Endothelial cell (in vitro differentiated cells): Measurements from ENCODE around the gene FRMD1. TPM values are rescaled to one million over a fixed set of nuclear protein-coding genes. Genes with fewer than 3 reads are reported as not detected.
A peak's percentile ranks its signal among the peaks of the same experiment; 100 is the strongest.

ENCODE experiments used
- DNase-seq: peaks from one replicate; pipeline ENCODE4 v3.0.0; 2021; ENCODE audit warnings: low spot score
- H3K27ac Mint-ChIP-seq: one replicate; pipeline ENCODE4 v1.8.0; 2021; ENCODE audit warnings: mixed read lengths, inconsistent platforms; ENCODE audit not compliant: unreplicated experiment
- H3K27me3 Mint-ChIP-seq: one replicate; pipeline ENCODE4 v1.8.0; 2021; ENCODE audit warnings: mild to moderate bottlenecking, moderate library complexity, mixed read lengths, inconsistent platforms; ENCODE audit not compliant: unreplicated experiment
- H3K36me3 Mint-ChIP-seq: one replicate; pipeline ENCODE4 v1.8.0; 2021; ENCODE audit warnings: mild to moderate bottlenecking, low read depth, mixed read lengths, inconsistent platforms; ENCODE audit not compliant: unreplicated experiment
- H3K4me1 Mint-ChIP-seq: one replicate; pipeline ENCODE4 v1.8.0; 2021; ENCODE audit warnings: mild to moderate bottlenecking, mixed read lengths, inconsistent platforms; ENCODE audit not compliant: unreplicated experiment
- H3K4me3 Mint-ChIP-seq: one replicate; pipeline ENCODE4 v1.8.0; 2021; ENCODE audit warnings: mild to moderate bottlenecking, mixed read lengths, inconsistent platforms; ENCODE audit not compliant: unreplicated experiment
- H3K9me3 Mint-ChIP-seq: one replicate; pipeline ENCODE4 v1.8.0; 2021; ENCODE audit warnings: mixed read lengths, inconsistent platforms; ENCODE audit not compliant: unreplicated experiment
- CTCF ChIP-seq: fragments of 200-600 bp; sonication (generic); IDR thresholded peaks from one replicate; pipeline ENCODE4 v1.5.0; 2021; ENCODE audit warnings: antibody characterized with exemption; ENCODE audit not compliant: unreplicated experiment
- total RNA-seq: library from RNA; stranded (reverse); fragmentation: NEBNext Ultra II Directional; extraction: Animal tissue kit (Norgen Biotek cat#: 25700); gene quantifications from one replicate; pipeline ENCODE4 v1.2.1, GENCODE V29; 2021; ENCODE audit not compliant: unreplicated experiment

The FRMD1 gene
- total RNA-seq, 1 donor from 2014 or later: 0.05 TPM

- Mint-ChIP-seq H3K4me3 (no peak overlapping the region), H3K36me3 (no peaks in the 10 kb centered on the region), H3K27ac (no peak overlapping the region), H3K9me3 (no peaks in the 10 kb centered on the region), H3K27me3 (peaks cover 2% of the 10 kb centered on the region), H3K4me1 (no peaks in the 10 kb centered on the region)
- TF ChIP-seq CTCF: no peak
- DNase-seq: no peak
These were observed 25.7 kb downstream of the FRMD1 start for GRCh38 chr6:168053086-168053956.

- no peaks in the 10 kb centered on the region for H3K4me1 Mint-ChIP-seq
- no peaks in the 10 kb centered on the region for H3K9me3 Mint-ChIP-seq
- peaks cover 2% of the 10 kb centered on the region for H3K27me3 Mint-ChIP-seq
- DNase-seq: no peak
- no peak overlapping the region for H3K4me3 Mint-ChIP-seq
- no peak for TF ChIP-seq CTCF
- H3K27ac Mint-ChIP-seq: no peak overlapping the region
- no peaks in the 10 kb centered on the region for H3K36me3 Mint-ChIP-seq
These were observed 26.6 kb downstream of the FRMD1 start for GRCh38 chr6:168052291-168052891.

GRCh38 chr6:168051648-168052047, 27.4 kb downstream of the FRMD1 start:
- no peak for TF ChIP-seq CTCF
- Mint-ChIP-seq H3K27ac (no peak overlapping the region), H3K27me3 (peaks cover 2% of the 10 kb centered on the region)

GRCh38 chr6:168050881-168051586, 28.0 kb downstream of the FRMD1 start:
- H3K27ac Mint-ChIP-seq: no peak overlapping the region
- no peak overlapping the region for H3K4me3 Mint-ChIP-seq
- no peaks in the 10 kb centered on the region for H3K9me3 Mint-ChIP-seq
- no peak for TF ChIP-seq CTCF
- H3K27me3 Mint-ChIP-seq: peaks cover 4% of the 10 kb centered on the region
- peaks cover 5% of the 10 kb centered on the region for H3K4me1 Mint-ChIP-seq
- no peaks in the 10 kb centered on the region for H3K36me3 Mint-ChIP-seq
- DNase-seq: peak; percentile 44

More at GRCh38 chr6:168051648-168052047, 27.4 kb downstream of the FRMD1 start:
- no peak for DNase-seq
- Mint-ChIP-seq H3K36me3 (no peaks in the 10 kb centered on the region), H3K4me3 (no peak overlapping the region), H3K9me3 (no peaks in the 10 kb centered on the region), H3K4me1 (no peaks in the 10 kb centered on the region)
